Tibial artery (tissue), 4 donors: ENCODE data around the gene EVI5L.

Source experiments
- DNase-seq, 2 donors: peaks; one replicate each; pipeline ENCODE4 v3.0.0-alpha.2; 2019
- H3K27ac ChIP-seq, 2 donors: fragments of 200-600 bp; sonication (generic) in 1 of 2; 1 replicate in 1 of 2; 2 replicates in 1 of 2; pipeline ENCODE4 v1.5.1; 2018 to 2019; ENCODE audit warnings: mild to moderate bottlenecking in 1 of 2
- H3K27me3 ChIP-seq, 2 donors: fragments of 200-600 bp; sonication (generic) in 1 of 2; one replicate each; pipeline versions ENCODE4 v1.5.1 to v1.6.0; 2016 to 2019
- H3K36me3 ChIP-seq, 3 donors: fragments of 200-600 bp; sonication (generic) in 2 of 3; one replicate each; pipeline ENCODE4 v1.5.1; 2016 to 2019; ENCODE audit warnings: mild to moderate bottlenecking in 2 of 3
- H3K4me1 ChIP-seq, 4 donors: fragments of 200-600 bp; sonication (generic) in 2 of 4; 1 replicate in 3 of 4; 2 replicates in 1 of 4; pipeline ENCODE4 v1.5.1; 2016 to 2019
- H3K4me3 ChIP-seq, 2 donors: fragments of 200-600 bp; sonication (generic) in 1 of 2; 1 replicate in 1 of 2; 2 replicates in 1 of 2; pipeline ENCODE4 v1.5.1; 2018 to 2019; ENCODE audit warnings: mild to moderate bottlenecking in 2 of 2
- H3K9me3 ChIP-seq, 3 donors: fragments of 200-600 bp; sonication (generic) in 1 of 3; one replicate each; pipeline ENCODE4 v1.5.1; 2016 to 2019
- CTCF ChIP-seq, 2 experiments: fragments of 200-600 bp in 1 of 2; fragments of 450-650 bp in 1 of 2; IDR thresholded peaks; one replicate each; pipeline ENCODE4 v1.5.1; 2017 to 2019; ENCODE audit warnings: antibody characterized with exemption in 2 of 2, mild to moderate bottlenecking in 1 of 2, moderate library complexity in 1 of 2
- intact Hi-C: fragments of 100-400 bp; cut with DNase I; formaldehyde crosslinking; loops from one replicate; pipeline ENCODE4 v1.15.0; 2023; ENCODE audit warnings: low total_unique reads

The EVI5L gene

DNA sequence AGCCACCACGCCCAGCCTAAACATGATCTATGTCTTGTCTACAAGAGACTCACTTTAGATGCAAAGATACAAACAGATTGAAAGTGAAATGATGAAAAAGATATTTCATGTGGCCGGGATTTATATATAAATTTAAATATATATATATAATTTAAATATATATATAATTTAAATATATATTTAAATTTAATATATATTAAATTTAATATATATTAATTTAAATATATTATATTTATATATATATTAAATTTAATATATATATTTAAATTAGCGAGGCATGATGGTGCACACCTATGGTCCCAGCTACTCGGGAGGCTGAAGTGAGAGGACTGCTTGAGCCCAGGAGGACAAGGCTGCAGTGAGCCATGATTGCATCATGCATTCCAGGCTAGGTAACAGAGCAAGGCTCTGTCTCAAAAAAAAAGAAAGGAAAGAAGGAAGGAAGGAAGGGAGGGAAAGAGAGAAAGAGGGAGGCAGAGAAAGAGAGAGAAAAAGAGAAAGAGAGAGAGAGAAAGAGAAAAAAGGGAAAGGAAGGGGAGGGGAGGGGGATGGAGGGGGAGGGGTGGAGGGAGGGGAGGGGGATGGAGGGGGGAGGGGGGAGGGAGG lies 7.0 kb upstream of the EVI5L start:
- H3K4me3 ChIP-seq, result no peak overlapping the region
- intact Hi-C loops, result no loop called here
- no peak overlapping the region for H3K27ac ChIP-seq
- H3K4me1 ChIP-seq, result no peaks in the 10 kb centered on the region
- TF ChIP-seq CTCF (IDR thresholded peaks at IDR 0.05), result no peak
- peaks cover 0 to 2% (median 0%) of the 10 kb centered on the region in 3 donors for H3K9me3 ChIP-seq
- no peak for DNase-seq
- H3K27me3 ChIP-seq, result peaks cover 0 to 35% of the 10 kb centered on the region in 2 donors
- H3K36me3 ChIP-seq, result no peaks in the 10 kb centered on the region

- no peak overlapping the region for H3K27ac ChIP-seq
- intact Hi-C loops, result no loop called here
- H3K4me3 ChIP-seq, result no peak overlapping the region
- H3K4me1 ChIP-seq, result peaks cover 0 to 2% (median 0%) of the 10 kb centered on the region in 4 donors
- peaks cover 0 to 29% of the 10 kb centered on the region in 2 donors for H3K27me3 ChIP-seq
- H3K36me3 ChIP-seq, result no peaks in the 10 kb centered on the region
- no peak for DNase-seq
- TF ChIP-seq CTCF (IDR thresholded peaks at IDR 0.05), result no peak
- no peaks in the 10 kb centered on the region for H3K9me3 ChIP-seq
Measured at GRCh38 chr19:7823686-7824301, 6.2 kb upstream of the EVI5L start.

DNA sequence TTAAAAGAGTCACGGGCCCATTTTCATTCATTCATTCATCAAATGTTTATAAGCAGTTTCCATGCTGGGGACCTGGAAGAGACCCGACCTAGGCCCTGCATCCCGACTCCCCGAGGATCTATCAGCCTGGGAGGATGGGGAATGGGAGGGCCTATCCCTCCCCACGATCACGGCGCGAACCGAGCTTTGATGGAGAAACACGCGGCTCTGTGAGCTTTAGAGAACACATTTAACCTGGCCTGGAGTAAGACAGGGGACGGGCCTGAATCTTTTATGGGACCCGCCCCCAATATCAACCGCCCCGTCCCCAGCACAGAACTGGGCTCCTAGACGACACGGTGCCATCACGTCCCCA lies 875 bp upstream of the EVI5L start:
- intact Hi-C loops, result no loop called here
- H3K27ac ChIP-seq, result peak overlapping the region in 1 of 2 donors; percentile 29
- H3K4me3 ChIP-seq, result peak overlapping the region; percentile 82 to 95

GRCh38 chr19:7830272-7830771 lies 304 bp downstream of the EVI5L start:
- Histone ChIP-seq H3K36me3 (no peaks in the 10 kb centered on the region), H3K4me3 (peak overlapping the region; percentile 82 to 95), H3K27me3 (peaks cover 2 to 4% of the 10 kb centered on the region in 2 donors), H3K27ac (peak overlapping the region; percentile 53 to 63), H3K9me3 (no peaks in the 10 kb centered on the region), H3K4me1 (peaks cover 0 to 33% (median 17%) of the 10 kb centered on the region in 4 donors)
- no peak for TF ChIP-seq CTCF (IDR thresholded peaks at IDR 0.05)
- intact Hi-C loops, result no loop called here
- no peak for DNase-seq

More for the DNA sequence above, 875 bp upstream of the EVI5L start:
- H3K9me3 ChIP-seq, result no peaks in the 10 kb centered on the region
- no peak for TF ChIP-seq CTCF (IDR thresholded peaks at IDR 0.05)
- no peaks in the 10 kb centered on the region for H3K36me3 ChIP-seq
- peaks cover 0 to 33% (median 17%) of the 10 kb centered on the region in 4 donors for H3K4me1 ChIP-seq
- DNase-seq, result no peak
- H3K27me3 ChIP-seq, result peaks cover 2 to 4% of the 10 kb centered on the region in 2 donors

DNA sequence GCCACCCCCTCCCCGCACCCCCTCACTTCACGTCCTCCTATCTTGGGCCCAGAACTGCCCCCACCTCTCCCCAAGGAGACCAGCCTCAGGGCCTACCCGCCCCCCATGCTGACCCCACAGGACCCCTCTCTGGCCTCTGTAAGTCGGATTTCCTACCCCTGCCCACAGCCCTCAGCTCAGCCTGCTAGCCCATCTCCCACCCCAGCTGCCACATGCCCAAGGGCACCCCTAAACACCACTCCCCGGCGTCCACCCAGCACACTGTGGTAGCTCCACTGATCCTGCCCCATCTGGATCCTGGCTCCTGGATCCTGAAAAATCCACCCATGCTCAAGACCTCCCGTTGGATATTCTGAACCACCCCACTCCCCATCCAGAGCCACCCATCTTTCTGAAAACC lies 805 bp downstream of the EVI5L start:
- H3K27me3 ChIP-seq, result peaks cover under 1 to 2% of the 10 kb centered on the region in 2 donors
- no peak for DNase-seq
- intact Hi-C loops, result no loop called here
- TF ChIP-seq CTCF (IDR thresholded peaks at IDR 0.05), result no peak
- H3K27ac ChIP-seq, result no peak overlapping the region
- peak overlapping the region; percentile 82 to 95 for H3K4me3 ChIP-seq
- H3K4me1 ChIP-seq, result peaks cover 0 to 33% (median 17%) of the 10 kb centered on the region in 4 donors
- H3K36me3 ChIP-seq, result no peaks in the 10 kb centered on the region
- no peaks in the 10 kb centered on the region for H3K9me3 ChIP-seq
